Endothelial cell of umbilical vein (primary cell): Measurements from ENCODE around the gene TENM4. TPM values are rescaled to one million over a fixed set of nuclear protein-coding genes. Genes with fewer than 3 reads are reported as not detected.

Experiments
- BruUV-seq: library from RNA; stranded (reverse); fragments of 400-500 nt; replicated peaks from 2 replicates; lab custom pipeline; 2021; lab: Mats Ljungman, UMichigan
- CTCF ChIA-PET: fragments of 300-600, 350-600 bp; sonication (Branson Sonifier 250); formaldehyde crosslinking; loops from one replicate; lab custom pipeline; 2021; ENCODE audit warnings: antibody characterized with exemption, inconsistent platforms; lab: Charles Lee
- POLR2A ChIA-PET: fragments of 300-600, 350-600 bp; sonication (Branson Sonifier 250); formaldehyde crosslinking; loops from one replicate; lab custom pipeline; 2021; ENCODE audit warnings: antibody characterized with exemption, inconsistent platforms; lab: Charles Lee
- DNase-seq: peaks from one replicate; pipeline ENCODE4 v3.0.0-alpha.2; 2011; ENCODE audit warnings: low read depth, low spot score
- FAIRE-seq: peaks from 2 replicates; lab custom pipeline; 2011; peaks lifted over from hg19 to GRCh38; lab: Jason Lieb, UNC
- H2AFZ ChIP-seq: 2 replicates; pipeline ENCODE4 v1.6.0; 2012; ENCODE audit warnings: low read depth, low read length, control low read depth, inconsistent platforms
- H3K27ac ChIP-seq: 2 replicates; pipeline ENCODE4 v1.5.1; 2011; ENCODE audit warnings: low read depth, mild to moderate bottlenecking, control low read depth, low read length, moderate library complexity; ENCODE audit not compliant: insufficient read depth
- H3K27me3 ChIP-seq, 2 experiments: 2 replicates each; pipeline versions ENCODE4 v1.6.0 to v1.6.1; 2011; ENCODE audit warnings: low read length in 2 of 2, mixed read lengths in 1 of 2; ENCODE audit not compliant: control insufficient read depth in 2 of 2, insufficient read depth in 2 of 2
- H3K36me3 ChIP-seq, 2 experiments: 2 replicates in 1 of 2; 3 replicates in 1 of 2; pipeline ENCODE4 v1.5.1; 2011; ENCODE audit warnings: low read length in 2 of 2, mild to moderate bottlenecking in 1 of 2, moderate library complexity in 1 of 2; ENCODE audit not compliant: control insufficient read depth in 2 of 2, insufficient read depth in 2 of 2; ENCODE audit errors: extremely low read depth in 1 of 2
- H3K4me1 ChIP-seq: 3 replicates; pipeline ENCODE4 v1.5.1; 2011; ENCODE audit warnings: mild to moderate bottlenecking, low read length; ENCODE audit not compliant: control insufficient read depth, insufficient read depth; ENCODE audit errors: extremely low read depth
- H3K4me2 ChIP-seq: 2 replicates; pipeline ENCODE4 v1.6.1; 2011; ENCODE audit warnings: low read length, control low read depth, mixed read lengths; ENCODE audit not compliant: insufficient read depth
- H3K4me3 ChIP-seq, 3 experiments: fragments of 200-600 bp in 1 of 3; sonication (generic), shearing (Covaris generic) in 1 of 3; replicated peaks in 1 of 3; 2 replicates each; pipeline ENCODE4 v1.5.1; 2011 to 2016; ENCODE audit warnings: control low read depth in 3 of 3, low read length in 3 of 3, mild to moderate bottlenecking in 2 of 3, inconsistent platforms in 1 of 3, low read depth in 1 of 3, moderate library complexity in 1 of 3; ENCODE audit not compliant: insufficient read depth in 1 of 3
- H3K79me2 ChIP-seq: 2 replicates; pipeline ENCODE4 v1.6.0; 2012; ENCODE audit warnings: low read length, inconsistent platforms; ENCODE audit not compliant: control insufficient read depth, insufficient read depth
- H3K9ac ChIP-seq: replicated peaks from 2 replicates; pipeline ENCODE3; 2011; ENCODE audit warnings: low read length, control low read depth; ENCODE audit not compliant: insufficient read depth; ENCODE audit errors: extremely low read depth
- H3K9me1 ChIP-seq: replicated peaks from 3 replicates; pipeline ENCODE4 v1.6.0; 2011; ENCODE audit warnings: mild to moderate bottlenecking, low read length; ENCODE audit not compliant: control insufficient read depth, insufficient read depth; ENCODE audit errors: extremely low read depth
- H3K9me3 ChIP-seq: replicated peaks from 2 replicates; pipeline ENCODE4 v1.5.1; 2012; ENCODE audit warnings: low read length, inconsistent platforms; ENCODE audit not compliant: control insufficient read depth, insufficient read depth
- H4K20me1 ChIP-seq: replicated peaks from 2 replicates; pipeline ENCODE3; 2011; ENCODE audit warnings: mild to moderate bottlenecking, low read length; ENCODE audit not compliant: control insufficient read depth, insufficient read depth; ENCODE audit errors: extremely low read depth
- CTCF ChIP-seq, 2 donors: IDR thresholded peaks; 1 replicate in 1 of 2; 2 replicates in 1 of 2; pipeline ENCODE4 v1.5.1; 2011; ENCODE audit warnings: low read length in 2 of 2, mild to moderate bottlenecking in 2 of 2, moderate library complexity in 2 of 2, control low read depth in 1 of 2, inconsistent platforms in 1 of 2, low read depth in 1 of 2; ENCODE audit not compliant: insufficient read depth in 1 of 2; ENCODE audit errors: extremely low read depth in 1 of 2
- EZH2 ChIP-seq: IDR thresholded peaks from 2 replicates; pipeline ENCODE4 v1.6.1; 2012; ENCODE audit warnings: borderline replicate concordance, low read depth, mild to moderate bottlenecking, moderate library complexity, low read length, inconsistent platforms; ENCODE audit not compliant: severe bottlenecking
- FOS ChIP-seq: IDR thresholded peaks from 2 replicates; pipeline ENCODE4 v1.6.1; 2011; ENCODE audit warnings: mild to moderate bottlenecking, low read length, moderate library complexity, borderline replicate concordance; ENCODE audit not compliant: insufficient read depth
- GATA2 ChIP-seq: IDR thresholded peaks from 2 replicates; pipeline ENCODE4 v1.7.0; 2011; ENCODE audit warnings: low read depth, mild to moderate bottlenecking, moderate library complexity, mixed read lengths, low read length; ENCODE audit not compliant: insufficient read length, insufficient read depth
- JUN ChIP-seq: IDR thresholded peaks from 2 replicates; pipeline ENCODE4 v1.6.1; 2011; ENCODE audit warnings: borderline replicate concordance, low read depth; ENCODE audit not compliant: insufficient read length, insufficient read depth
- MAX ChIP-seq: IDR thresholded peaks from 2 replicates; pipeline ENCODE4 v1.6.1; 2011; ENCODE audit not compliant: insufficient read depth, insufficient read length
- MYC ChIP-seq: IDR thresholded peaks from one replicate; pipeline ENCODE4 v1.6.1; 2011; ENCODE audit warnings: mild to moderate bottlenecking, low read depth, low read length
- POLR2A ChIP-seq: IDR thresholded peaks from 2 replicates; pipeline ENCODE4 v1.6.1; 2012; ENCODE audit warnings: low read depth, mild to moderate bottlenecking, control low read depth, low read length
- POLR2AphosphoS5 ChIP-seq: IDR thresholded peaks from 2 replicates; pipeline ENCODE4 v1.6.1; 2012; ENCODE audit warnings: low read depth, mild to moderate bottlenecking, control low read depth, low read length, moderate library complexity; ENCODE audit not compliant: insufficient read depth
- dilution Hi-C: fragments of 300-500 bp; cut with MboI; formaldehyde crosslinking; loops from one replicate; pipeline ENCODE4 v1.15.0; 2019; ENCODE audit warnings: low sequenced_read_pairs; ENCODE audit not compliant: extremely low pct_ligation_motif_present
- intact Hi-C: fragments of 100-400 bp; cut with micrococcal nuclease; formaldehyde crosslinking; loops from one replicate; pipeline ENCODE4 v1.10.0; 2022
- polyA plus RNA-seq, 4 experiments: library from polyadenylated mRNA; depleted of rRNA in 3 of 4; stranded (reverse) in 3 of 4; unstranded in 1 of 4; fragments of >200 nt; gene quantifications; 2 replicates each; pipeline versions ENCODE4 v1.2.1 to v1.2.3, GENCODE V29; 2011 to 2012; ENCODE audit warnings: missing spikeins in 1 of 4
- total RNA-seq: library from RNA; stranded (reverse); gene quantifications from 2 replicates; pipeline ENCODE4 v1.2.3, GENCODE V29; 2021

The TENM4 gene
- total and polyA plus RNA-seq, 2 donors (not counting 3 experiments of a cell fraction or from before 2014, with no cell fraction given): 0.06 to 0.27 TPM

GRCh38 chr11:79253280-79253679, 187.6 kb downstream of the TENM4 start:
- Histone ChIP-seq H2AFZ (no peak overlapping the region), H3K27ac (no peak overlapping the region), H3K79me2 (no peaks in the 10 kb centered on the region), H3K4me2 (no peak overlapping the region), H3K9me1 (no peaks in the 10 kb centered on the region), H3K36me3 (no peaks in the 10 kb centered on the region), H4K20me1 (no peaks in the 10 kb centered on the region), H3K27me3 (no peaks in the 10 kb centered on the region), H3K4me1 (no peaks in the 10 kb centered on the region), H3K9ac (no peak overlapping the region), H3K4me3 (no peak overlapping the region), H3K9me3 (no peaks in the 10 kb centered on the region)
- POLR2A ChIA-PET: no interaction called here
- intact Hi-C loops: no loop called here
- dilution Hi-C loops: no loop called here
- TF ChIP-seq MAX (no peak), MYC (no peak), FOS (no peak), EZH2 (no peak), JUN (no peak), CTCF (IDR thresholded peaks at IDR 0.05; ENCODE audit: extremely low read depth in 1 of 2, insufficient read depth in 1 of 2, low read depth in 1 of 2, low read length in 2 of 2) (no peak), POLR2A (no peak), POLR2AphosphoS5 (no peak), GATA2 (no peak)
- DNase-seq (no peak), FAIRE-seq (no peak)
- no TSS peak for BruUV-seq
- CTCF ChIA-PET: no interaction called here
